HL-60 (cell line): ENCODE data around the gene RRP1.

Source experiments
- CTCF ChIP-seq: IDR thresholded peaks from one replicate; pipeline ENCODE4 v1.5.1; 2011; ENCODE audit warnings: low read length, control low read depth, inconsistent platforms; ENCODE audit not compliant: insufficient read depth
- GABPA ChIP-seq: IDR thresholded peaks from 2 replicates; pipeline ENCODE4 v1.6.1; 2012; ENCODE audit warnings: low read depth
- POLR2AphosphoS5 ChIP-seq: IDR thresholded peaks from 2 replicates; pipeline ENCODE4 v1.6.1; 2012; ENCODE audit warnings: low read depth
- REST ChIP-seq: IDR thresholded peaks from 2 replicates; pipeline ENCODE4 v1.6.1; 2012; ENCODE audit warnings: low read depth; ENCODE audit not compliant: insufficient replicate concordance
- SPI1 ChIP-seq: IDR thresholded peaks from 2 replicates; pipeline ENCODE4 v1.6.1; 2012; ENCODE audit warnings: low read depth, mild to moderate bottlenecking, borderline replicate concordance

- TF ChIP-seq CTCF: no peak
- TF ChIP-seq POLR2AphosphoS5: no peak
- TF ChIP-seq SPI1: no peak
- TF ChIP-seq REST: no peak
- no peak for TF ChIP-seq GABPA
Observed at GRCh38 chr21:43783098-43783700, 6.2 kb upstream of the RRP1 start.
